GM12891 (cell line): ENCODE results near the gene PTPN6.

ENCODE experiments used
- POLR2A ChIP-seq: IDR thresholded peaks from 2 replicates; pipeline ENCODE4 v1.6.1; 2011; ENCODE audit warnings: low read depth, low read length, control low read depth
- POLR2AphosphoS5 ChIP-seq: IDR thresholded peaks from 2 replicates; pipeline ENCODE4 v1.6.1; 2011; ENCODE audit warnings: low read depth, low read length, control low read depth
- SPI1 ChIP-seq: IDR thresholded peaks from 2 replicates; pipeline ENCODE4 v1.6.1; 2011; ENCODE audit warnings: low read depth, low read length, control low read depth

GRCh38 chr12:6943722-6944380, 7.3 kb upstream of the PTPN6 start, which contains the start of the genes C12orf57 and RNU7-1:
- TF ChIP-seq POLR2A (peak; percentile 98), POLR2AphosphoS5 (peak; percentile 99), SPI1 (no peak)
